ENCODE measurements around the gene LPAR2.

GRCh38 chr19:19655641-19656343, 27.8 kb upstream of the LPAR2 start:
- TF ChIP-seq HOXD1 (CRISPR knock-in tag; IDR thresholded peaks at IDR 0.05) (no peak), SP1 (IDR thresholded peaks at IDR 0.05) (no peak), SP1 (CRISPR knock-in tag; IDR thresholded peaks at IDR 0.05) (no peak), ZNF207 (IDR thresholded peaks at IDR 0.05; ENCODE audit: borderline replicate concordance) (no peak), KLF12 (CRISPR knock-in tag; IDR thresholded peaks at IDR 0.05; ENCODE audit: borderline replicate concordance) (no peak), ZNF275 (CRISPR knock-in tag; IDR thresholded peaks at IDR 0.05; ENCODE audit: borderline replicate concordance) (no peak), ZNF138 (CRISPR knock-in tag; IDR thresholded peaks at IDR 0.05; ENCODE audit: low read depth) (no peak), CTCF (CRISPR knock-in tag; IDR thresholded peaks at IDR 0.05) (no peak), U2AF2 (IDR thresholded peaks at IDR 0.05; ENCODE audit: low read depth, low read length) (no peak), ZNF484 (CRISPR knock-in tag; IDR thresholded peaks at IDR 0.05; ENCODE audit: borderline replicate concordance, low read depth) (no peak)
- TF ChIP-seq, protein P1, sequence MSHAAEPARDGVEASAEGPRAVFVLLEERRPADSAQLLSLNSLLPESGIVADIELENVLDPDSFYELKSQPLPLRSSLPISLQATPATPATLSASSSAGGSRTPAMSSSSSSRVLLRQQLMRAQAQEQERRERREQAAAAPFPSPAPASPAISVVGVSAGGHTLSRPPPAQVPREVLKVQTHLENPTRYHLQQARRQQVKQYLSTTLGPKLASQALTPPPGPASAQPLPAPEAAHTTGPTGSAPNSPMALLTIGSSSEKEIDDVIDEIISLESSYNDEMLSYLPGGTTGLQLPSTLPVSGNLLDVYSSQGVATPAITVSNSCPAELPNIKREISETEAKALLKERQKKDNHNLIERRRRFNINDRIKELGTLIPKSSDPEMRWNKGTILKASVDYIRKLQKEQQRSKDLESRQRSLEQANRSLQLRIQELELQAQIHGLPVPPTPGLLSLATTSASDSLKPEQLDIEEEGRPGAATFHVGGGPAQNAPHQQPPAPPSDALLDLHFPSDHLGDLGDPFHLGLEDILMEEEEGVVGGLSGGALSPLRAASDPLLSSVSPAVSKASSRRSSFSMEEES (CRISPR knock-in tag; IDR thresholded peaks at IDR 0.05) = no peak
- TF ChIP-seq, protein P2, sequence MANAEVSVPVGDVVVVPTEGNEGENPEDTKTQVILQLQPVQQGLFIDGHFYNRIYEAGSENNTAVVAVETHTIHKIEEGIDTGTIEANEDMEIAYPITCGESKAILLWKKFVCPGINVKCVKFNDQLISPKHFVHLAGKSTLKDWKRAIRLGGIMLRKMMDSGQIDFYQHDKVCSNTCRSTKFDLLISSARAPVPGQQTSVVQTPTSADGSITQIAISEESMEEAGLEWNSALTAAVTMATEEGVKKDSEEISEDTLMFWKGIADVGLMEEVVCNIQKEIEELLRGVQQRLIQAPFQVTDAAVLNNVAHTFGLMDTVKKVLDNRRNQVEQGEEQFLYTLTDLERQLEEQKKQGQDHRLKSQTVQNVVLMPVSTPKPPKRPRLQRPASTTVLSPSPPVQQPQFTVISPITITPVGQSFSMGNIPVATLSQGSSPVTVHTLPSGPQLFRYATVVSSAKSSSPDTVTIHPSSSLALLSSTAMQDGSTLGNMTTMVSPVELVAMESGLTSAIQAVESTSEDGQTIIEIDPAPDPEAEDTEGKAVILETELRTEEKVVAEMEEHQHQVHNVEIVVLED (CRISPR knock-in tag; IDR thresholded peaks at IDR 0.05; ENCODE audit: borderline replicate concordance) = no peak

Measured in HepG2 (cell line).